Measurements from ENCODE around the gene THOC5.

GRCh38 chr22:29536411-29536810 is 17.1 kb downstream of the THOC5 start:
- TF ChIP-seq, protein P1, sequence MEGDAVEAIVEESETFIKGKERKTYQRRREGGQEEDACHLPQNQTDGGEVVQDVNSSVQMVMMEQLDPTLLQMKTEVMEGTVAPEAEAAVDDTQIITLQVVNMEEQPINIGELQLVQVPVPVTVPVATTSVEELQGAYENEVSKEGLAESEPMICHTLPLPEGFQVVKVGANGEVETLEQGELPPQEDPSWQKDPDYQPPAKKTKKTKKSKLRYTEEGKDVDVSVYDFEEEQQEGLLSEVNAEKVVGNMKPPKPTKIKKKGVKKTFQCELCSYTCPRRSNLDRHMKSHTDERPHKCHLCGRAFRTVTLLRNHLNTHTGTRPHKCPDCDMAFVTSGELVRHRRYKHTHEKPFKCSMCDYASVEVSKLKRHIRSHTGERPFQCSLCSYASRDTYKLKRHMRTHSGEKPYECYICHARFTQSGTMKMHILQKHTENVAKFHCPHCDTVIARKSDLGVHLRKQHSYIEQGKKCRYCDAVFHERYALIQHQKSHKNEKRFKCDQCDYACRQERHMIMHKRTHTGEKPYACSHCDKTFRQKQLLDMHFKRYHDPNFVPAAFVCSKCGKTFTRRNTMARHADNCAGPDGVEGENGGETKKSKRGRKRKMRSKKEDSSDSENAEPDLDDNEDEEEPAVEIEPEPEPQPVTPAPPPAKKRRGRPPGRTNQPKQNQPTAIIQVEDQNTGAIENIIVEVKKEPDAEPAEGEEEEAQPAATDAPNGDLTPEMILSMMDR (IDR thresholded peaks at IDR 0.05), result no peak
- no peak for TF ChIP-seq POLR2AphosphoS5 (IDR thresholded peaks at IDR 0.05)
